Heart left ventricle (tissue), 16 donors: ENCODE results near the gene RBM28. TPM values are rescaled to one million over a fixed set of nuclear protein-coding genes. Genes with fewer than 3 reads are reported as not detected.
"Not testable (repeated sequence)": the region's sequence is repeated elsewhere in the genome, so short reads cannot be mapped to it uniquely, and the experiment has no call there.

Experiments
- ATAC-seq, 4 donors: fragments of 200-7000 bp; cut with Tn5 transposase; one replicate each; pipeline ENCODE4 v1.9.1; 2020 to 2022; ENCODE audit warnings: moderate library complexity in 4 of 4, mild to moderate bottlenecking in 3 of 4, moderate number of reproducible peaks in 1 of 4
- DNase-seq, 5 donors: peaks; one replicate each; pipeline ENCODE4 v3.0.0-alpha.2; 2020
- H3K27ac ChIP-seq, 12 donors: fragments of 200-600 bp; sonication (generic) in 4 of 12; one replicate each; pipeline versions ENCODE4 v1.5.0 to v1.8.0; 2016 to 2022; ENCODE audit warnings: mild to moderate bottlenecking in 2 of 12
- H3K27me3 ChIP-seq, 9 donors: fragments of 200-600 bp; sonication (generic) in 2 of 9; one replicate each; pipeline versions ENCODE4 v1.5.1 to v1.8.0; 2016 to 2022; ENCODE audit warnings: mild to moderate bottlenecking in 3 of 9
- H3K36me3 ChIP-seq, 9 donors: fragments of 200-600 bp; sonication (generic) in 2 of 9; one replicate each; pipeline versions ENCODE4 v1.5.0 to v1.8.0; 2018 to 2022; ENCODE audit warnings: mild to moderate bottlenecking in 2 of 9
- H3K4me1 ChIP-seq, 12 donors: fragments of 200-600 bp; sonication (generic) in 4 of 12; one replicate each; pipeline versions ENCODE4 v1.5.0 to v1.8.0; 2016 to 2022; ENCODE audit warnings: mild to moderate bottlenecking in 3 of 12
- H3K4me3 ChIP-seq, 12 donors: fragments of 200-600 bp; sonication (generic) in 4 of 12; one replicate each; pipeline versions ENCODE4 v1.5.0 to v1.8.0; 2017 to 2022; ENCODE audit warnings: mild to moderate bottlenecking in 9 of 12, moderate library complexity in 4 of 12
- H3K9me3 ChIP-seq, 12 donors: fragments of 200-600 bp; sonication (generic) in 4 of 12; one replicate each; pipeline versions ENCODE4 v1.5.0 to v1.8.0; 2016 to 2022; ENCODE audit warnings: mild to moderate bottlenecking in 1 of 12
- POLR2A ChIP-seq, 2 donors: fragments of 450-650 bp; IDR thresholded peaks; one replicate each; pipeline ENCODE4 v1.6.1; 2017; ENCODE audit warnings: antibody characterized with exemption in 2 of 2, mild to moderate bottlenecking in 2 of 2, moderate library complexity in 2 of 2
- WGBS, 4 donors: extraction: QIAGEN DNeasy Blood & Tissue Kit in 2 of 4; methylation state at CpG; one replicate each; pipeline versions ENCODE4 v1.1.5 to v1.1.7; 2013 to 2018; 5-methylcytosine and 5-hydroxymethylcytosine counted together
- intact Hi-C, 10 donors: fragments of 100-400 bp; cut with DNase I; formaldehyde crosslinking; loops; one replicate each; pipeline versions ENCODE4 v1.11.1 to v1.14.2; 2022
- polyA plus RNA-seq, 2 donors: library from polyadenylated mRNA; stranded (reverse); fragments of 200-250 nt; gene quantifications; one replicate each; pipeline ENCODE4 v1.2.3, GENCODE V29; 2013
- total RNA-seq, 9 donors: library from RNA; depleted of rRNA in 2 of 9; stranded (reverse); fragments of >200 nt in 2 of 9; fragmentation: NEBNext Ultra II Directional in 3 of 9; extraction: Animal tissue kit (Norgen Biotek cat#: 25700) in 3 of 9; gene quantifications; one replicate each; pipeline versions ENCODE4 v1.1.0 to v1.2.4, GENCODE V29; 2016 to 2023
- TF ChIP-seq, protein P1 (sequence below), 12 donors: fragments of 200-600 bp; sonication (generic) in 4 of 12; IDR thresholded peaks; one replicate each; pipeline versions ENCODE4 v1.5.0 to v1.8.0; 2018 to 2022; ENCODE audit warnings: antibody characterized with exemption in 12 of 12, mild to moderate bottlenecking in 5 of 12
- donor health status: ischemic (EF 13 %, LVEDD 7.1; RV severe dilation, severe dysfunction).
- donor health status: healthy with polysubstance abuse.
- donor health status: DM: no; HTN: yes; CAD: no.
- donor health status: DM: no; HTN: no; CAD: no.
- donor health status: ischemic (EF 25% LVEDD 6.9; RV normal size, moderate dysfunction).
- donor health status: ischemic (EF 25% LVEDD 5.7; RV mildly dilated, moderate dysfunction).
- donor health status: healthy.
- donor health status: DM: yes; HTN: yes; CAD: no.
- donor health status: ischemic (EF 35%, LVEDD 5.7; RV mildly dilated, moderate dysfunction).
- donor health status: nonischemic (EF 11% LVEDD 7.7; RV severe dilation, severe dysfunction).
- donor health status: DM: yes; HTN: yes; CAD: no.
- donor health status: PGD.
- donor health status: ischemic (EF 29% LVEDD 5.4; RV normal size, mild dysfunction).
- donor health status: nonischemic (EF 23%, LVEDD 6.1; RV moderate dilation, normal function).

The RBM28 gene
- total and polyA plus RNA-seq, 11 donors, result 12.0 to 40.2 (median 25.3) TPM

- Histone ChIP-seq H3K4me1 (no peaks in the 10 kb centered on the region), H3K4me3 (no peak overlapping the region), H3K9me3 (peaks cover 0 to 38% (median 14%) of the 10 kb centered on the region in 12 donors), H3K27me3 (no peaks in the 10 kb centered on the region), H3K27ac (no peak overlapping the region), H3K36me3 (peaks cover 0 to 4% (median 0%) of the 10 kb centered on the region in 9 donors)
- no peak for ATAC-seq
- DNase-seq, result no peak
- WGBS, 4 donors, result 81 to 90% (median 86%) methylated on average over 4 of the region's 4 CpGs
- intact Hi-C loops, result no loop called here
- TF ChIP-seq, protein P1, sequence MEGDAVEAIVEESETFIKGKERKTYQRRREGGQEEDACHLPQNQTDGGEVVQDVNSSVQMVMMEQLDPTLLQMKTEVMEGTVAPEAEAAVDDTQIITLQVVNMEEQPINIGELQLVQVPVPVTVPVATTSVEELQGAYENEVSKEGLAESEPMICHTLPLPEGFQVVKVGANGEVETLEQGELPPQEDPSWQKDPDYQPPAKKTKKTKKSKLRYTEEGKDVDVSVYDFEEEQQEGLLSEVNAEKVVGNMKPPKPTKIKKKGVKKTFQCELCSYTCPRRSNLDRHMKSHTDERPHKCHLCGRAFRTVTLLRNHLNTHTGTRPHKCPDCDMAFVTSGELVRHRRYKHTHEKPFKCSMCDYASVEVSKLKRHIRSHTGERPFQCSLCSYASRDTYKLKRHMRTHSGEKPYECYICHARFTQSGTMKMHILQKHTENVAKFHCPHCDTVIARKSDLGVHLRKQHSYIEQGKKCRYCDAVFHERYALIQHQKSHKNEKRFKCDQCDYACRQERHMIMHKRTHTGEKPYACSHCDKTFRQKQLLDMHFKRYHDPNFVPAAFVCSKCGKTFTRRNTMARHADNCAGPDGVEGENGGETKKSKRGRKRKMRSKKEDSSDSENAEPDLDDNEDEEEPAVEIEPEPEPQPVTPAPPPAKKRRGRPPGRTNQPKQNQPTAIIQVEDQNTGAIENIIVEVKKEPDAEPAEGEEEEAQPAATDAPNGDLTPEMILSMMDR (IDR thresholded peaks at IDR 0.05), result no peak
- TF ChIP-seq POLR2A (IDR thresholded peaks at IDR 0.05), result no peak
These were observed 61.9 kb downstream of the RBM28 start for GRCh38 chr7:128281605-128282380.

- H3K9me3 ChIP-seq, result peaks cover 0 to 38% (median 14%) of the 10 kb centered on the region in 12 donors
- H3K27ac ChIP-seq, H3K36me3 ChIP-seq, DNase-seq, H3K4me1 ChIP-seq, intact Hi-C loops, ATAC-seq, H3K4me3 ChIP-seq, H3K27me3 ChIP-seq: not testable (repeated sequence)
- WGBS, 4 donors, result 78 to 92% (median 83%) methylated on average over 1 of the region's 1 CpG
These were observed 63.3 kb downstream of the RBM28 start for GRCh38 chr7:128280451-128280850.

DNA sequence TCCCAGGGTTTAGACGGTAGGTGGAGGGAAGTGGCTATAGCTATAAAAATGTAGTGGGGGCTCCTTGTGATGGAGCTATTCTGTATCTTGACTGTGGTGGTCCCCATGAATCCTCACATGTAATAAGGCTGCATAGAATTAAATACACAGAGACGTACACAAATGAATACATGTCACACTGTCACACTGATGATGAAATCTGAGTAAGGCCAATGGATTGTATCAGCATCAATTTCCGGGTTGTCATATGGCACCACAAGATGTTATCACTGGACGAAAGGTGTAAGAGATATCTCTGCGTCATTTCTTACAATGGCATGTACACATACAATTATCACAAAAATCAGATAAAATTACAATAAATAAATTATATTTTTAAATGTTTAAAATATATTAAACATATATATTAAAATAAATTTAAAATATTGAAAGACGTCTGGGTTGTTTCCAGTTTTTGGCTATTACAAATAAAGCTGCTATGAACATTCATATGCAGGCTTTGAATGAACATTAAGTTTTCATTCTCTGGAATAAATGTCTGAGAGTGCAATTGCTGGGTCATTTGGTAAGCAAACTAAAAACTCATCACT, 64.5 kb downstream of the RBM28 start:
- DNase-seq, result no peak
- WGBS, 4 donors, result 81 to 94% (median 89%) methylated on average over 6 of the region's 6 CpGs
- no peaks in the 10 kb centered on the region for H3K27me3 ChIP-seq
- TF ChIP-seq POLR2A (IDR thresholded peaks at IDR 0.05), result no peak
- TF ChIP-seq, protein P1 (IDR thresholded peaks at IDR 0.05), result no peak
- no peak overlapping the region for H3K4me3 ChIP-seq
- peaks cover 0 to 38% (median 14%) of the 10 kb centered on the region in 12 donors for H3K9me3 ChIP-seq
- no peaks in the 10 kb centered on the region for H3K4me1 ChIP-seq
- intact Hi-C loops, result no loop called here
- peaks cover 0 to 4% (median 0%) of the 10 kb centered on the region in 9 donors for H3K36me3 ChIP-seq
- no peak for ATAC-seq
- H3K27ac ChIP-seq, result no peak overlapping the region

DNA sequence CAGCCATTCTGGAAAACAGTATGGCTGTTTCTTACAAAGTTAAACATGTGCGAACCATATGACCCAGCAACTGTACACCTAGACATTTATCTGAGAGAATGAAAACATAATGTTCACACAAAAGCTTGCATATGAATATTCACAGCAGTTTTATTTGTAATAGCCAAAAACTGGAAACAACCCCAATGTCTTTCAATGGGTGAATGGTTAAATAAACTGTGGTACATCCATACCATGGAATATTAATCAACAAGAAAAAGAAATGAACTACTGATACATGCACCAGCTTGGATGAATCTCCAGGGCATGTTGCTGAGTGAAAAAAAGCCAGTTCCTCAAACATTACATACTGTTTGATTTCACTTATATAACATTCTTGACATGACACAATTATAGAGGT, 65.3 kb downstream of the RBM28 start:
- H3K36me3 ChIP-seq, result peaks cover 0 to 4% (median 0%) of the 10 kb centered on the region in 9 donors
- H3K4me3 ChIP-seq, result no peak overlapping the region
- 93 to 97% (median 95%) methylated on average over 1 of the region's 1 CpG for WGBS, 4 donors
- peaks cover 0 to 38% (median 14%) of the 10 kb centered on the region in 12 donors for H3K9me3 ChIP-seq
- DNase-seq (no peak), ATAC-seq (no peak)
- H3K27me3 ChIP-seq, result no peaks in the 10 kb centered on the region
- no peaks in the 10 kb centered on the region for H3K4me1 ChIP-seq
- no peak overlapping the region for H3K27ac ChIP-seq
- no peak for TF ChIP-seq POLR2A (IDR thresholded peaks at IDR 0.05)
- TF ChIP-seq, protein P1 (IDR thresholded peaks at IDR 0.05), result no peak
- intact Hi-C loops, result no loop called here
